Measurements from ENCODE around the gene PSAPL1.

The PSAPL1 gene

DNA sequence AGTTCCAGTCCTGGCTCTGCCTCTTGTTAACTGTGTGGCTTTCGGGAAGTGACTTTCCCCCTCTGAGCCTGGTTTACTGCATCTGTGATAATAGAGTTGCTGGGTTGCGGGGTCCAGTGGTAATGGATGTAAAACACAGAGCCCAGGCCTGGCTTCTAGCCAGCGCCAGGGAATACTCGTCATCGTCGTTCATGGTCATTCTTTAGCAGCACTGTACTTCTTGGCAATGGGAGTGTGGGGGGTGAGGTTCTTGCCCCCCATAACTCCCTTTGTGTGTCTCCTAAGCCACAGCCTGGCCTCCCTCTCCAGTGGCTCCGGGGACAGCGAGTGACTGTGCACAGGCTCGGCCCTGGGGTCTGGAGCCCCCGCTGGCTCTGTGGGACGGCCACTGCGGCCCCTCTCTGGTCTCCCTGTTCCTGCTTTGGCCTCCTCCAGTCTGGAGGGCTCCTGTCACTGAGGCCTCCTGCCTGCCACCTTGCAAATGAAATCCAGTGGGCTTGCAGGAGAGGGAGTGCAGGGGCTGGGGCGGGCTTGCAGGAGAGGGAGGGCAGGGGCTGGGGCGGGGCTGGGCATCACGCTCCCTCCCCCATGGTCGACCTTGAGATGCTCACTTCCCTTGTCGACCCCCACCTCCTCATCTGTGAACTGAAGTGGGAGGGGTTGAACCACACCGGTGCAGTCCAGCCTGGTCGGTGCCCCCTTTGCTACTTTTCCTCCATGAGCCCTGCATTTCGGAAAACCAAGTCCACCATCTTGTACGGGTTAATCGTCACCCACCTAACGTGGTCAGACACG, 13.2 kb downstream of the PSAPL1 start:
- TF ChIP-seq NFIC (IDR thresholded peaks at IDR 0.05): no peak
- TF ChIP-seq CEBPB (IDR thresholded peaks at IDR 0.05): no peak
- no peak for TF ChIP-seq FOXM1 (IDR thresholded peaks at IDR 0.05; ENCODE audit: borderline replicate concordance, low read depth)
- TF ChIP-seq CREB1 (IDR thresholded peaks at IDR 0.05; ENCODE audit: low read depth): no peak
- no peak for TF ChIP-seq EP300 (IDR thresholded peaks at IDR 0.05; ENCODE audit: borderline replicate concordance)
- TF ChIP-seq RAD21 (IDR thresholded peaks at IDR 0.05; ENCODE audit: low read depth): no peak
- no peak for TF ChIP-seq ZBTB7A (IDR thresholded peaks at IDR 0.05; ENCODE audit: low read depth)
- no peak for TF ChIP-seq REST (IDR thresholded peaks at IDR 0.05; ENCODE audit: low read depth)
- TF ChIP-seq TEAD4 (IDR thresholded peaks at IDR 0.05): no peak
- TF ChIP-seq, protein P1, sequence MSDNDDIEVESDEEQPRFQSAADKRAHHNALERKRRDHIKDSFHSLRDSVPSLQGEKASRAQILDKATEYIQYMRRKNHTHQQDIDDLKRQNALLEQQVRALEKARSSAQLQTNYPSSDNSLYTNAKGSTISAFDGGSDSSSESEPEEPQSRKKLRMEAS (IDR thresholded peaks at IDR 0.05): no peak
- no peak for TF ChIP-seq USF1 (IDR thresholded peaks at IDR 0.05)
- TF ChIP-seq EGR1 (IDR thresholded peaks at IDR 0.05): no peak
- no peak for TF ChIP-seq TCF12 (IDR thresholded peaks at IDR 0.05; ENCODE audit: low read depth)
- no peak for TF ChIP-seq TAF1 (IDR thresholded peaks at IDR 0.05; ENCODE audit: low read depth)
- no peak for TF ChIP-seq YY1 (IDR thresholded peaks at IDR 0.05; ENCODE audit: low read depth)

- TF ChIP-seq EP300 (IDR thresholded peaks at IDR 0.05; ENCODE audit: borderline replicate concordance) (no peak), NFIC (IDR thresholded peaks at IDR 0.05) (no peak), TCF12 (IDR thresholded peaks at IDR 0.05; ENCODE audit: low read depth) (no peak), TAF1 (IDR thresholded peaks at IDR 0.05; ENCODE audit: low read depth) (no peak), TEAD4 (IDR thresholded peaks at IDR 0.05) (no peak), CEBPB (IDR thresholded peaks at IDR 0.05) (no peak)
- TF ChIP-seq, protein P1 (IDR thresholded peaks at IDR 0.05): no peak
Measured at GRCh38 chr4:7420661-7421040, 14.1 kb downstream of the PSAPL1 start.

DNA sequence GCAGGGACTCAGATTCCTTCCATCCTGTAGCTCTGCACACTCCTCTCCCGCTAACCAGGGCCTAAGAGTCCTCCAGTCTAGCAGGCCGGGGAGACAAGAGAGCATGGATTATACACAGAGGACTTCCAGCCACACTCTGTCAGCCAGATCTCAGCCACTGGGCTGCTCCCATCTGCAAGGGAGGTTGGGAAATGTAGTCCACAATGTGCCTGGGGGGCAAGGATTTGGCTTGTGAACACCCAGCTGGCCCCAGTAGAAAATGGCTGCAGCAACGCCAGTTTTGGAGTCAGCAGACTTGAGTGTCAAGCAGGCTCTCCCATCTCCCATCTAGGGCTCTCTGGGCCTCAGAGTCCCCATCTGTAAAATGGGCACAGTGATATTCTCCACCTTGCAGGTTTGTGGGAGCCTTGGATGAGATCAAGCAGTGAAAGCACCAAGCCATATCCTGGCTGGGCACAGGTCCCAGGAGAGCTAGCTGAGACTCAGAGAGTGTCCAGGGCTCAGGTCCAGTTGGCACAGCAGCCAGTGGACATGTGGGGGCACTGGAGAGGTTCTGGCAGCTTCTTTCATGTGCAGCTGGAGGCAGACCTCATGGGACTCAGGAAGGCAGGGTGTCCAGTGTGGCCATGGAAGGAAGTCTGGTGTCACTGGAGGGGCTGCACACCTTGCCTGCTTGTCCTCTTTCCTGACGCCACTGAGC, 14.6 kb downstream of the PSAPL1 start:
- TF ChIP-seq TCF12 (IDR thresholded peaks at IDR 0.05; ENCODE audit: low read depth) (no peak), CREB1 (IDR thresholded peaks at IDR 0.05; ENCODE audit: low read depth) (no peak), TAF1 (IDR thresholded peaks at IDR 0.05; ENCODE audit: low read depth) (no peak), NFIC (IDR thresholded peaks at IDR 0.05) (no peak), FOXM1 (IDR thresholded peaks at IDR 0.05; ENCODE audit: borderline replicate concordance, low read depth) (no peak), EGR1 (IDR thresholded peaks at IDR 0.05) (no peak), TEAD4 (IDR thresholded peaks at IDR 0.05) (no peak), YY1 (IDR thresholded peaks at IDR 0.05; ENCODE audit: low read depth) (no peak), CEBPB (IDR thresholded peaks at IDR 0.05) (no peak)
- TF ChIP-seq, protein P1 (IDR thresholded peaks at IDR 0.05): no peak

DNA sequence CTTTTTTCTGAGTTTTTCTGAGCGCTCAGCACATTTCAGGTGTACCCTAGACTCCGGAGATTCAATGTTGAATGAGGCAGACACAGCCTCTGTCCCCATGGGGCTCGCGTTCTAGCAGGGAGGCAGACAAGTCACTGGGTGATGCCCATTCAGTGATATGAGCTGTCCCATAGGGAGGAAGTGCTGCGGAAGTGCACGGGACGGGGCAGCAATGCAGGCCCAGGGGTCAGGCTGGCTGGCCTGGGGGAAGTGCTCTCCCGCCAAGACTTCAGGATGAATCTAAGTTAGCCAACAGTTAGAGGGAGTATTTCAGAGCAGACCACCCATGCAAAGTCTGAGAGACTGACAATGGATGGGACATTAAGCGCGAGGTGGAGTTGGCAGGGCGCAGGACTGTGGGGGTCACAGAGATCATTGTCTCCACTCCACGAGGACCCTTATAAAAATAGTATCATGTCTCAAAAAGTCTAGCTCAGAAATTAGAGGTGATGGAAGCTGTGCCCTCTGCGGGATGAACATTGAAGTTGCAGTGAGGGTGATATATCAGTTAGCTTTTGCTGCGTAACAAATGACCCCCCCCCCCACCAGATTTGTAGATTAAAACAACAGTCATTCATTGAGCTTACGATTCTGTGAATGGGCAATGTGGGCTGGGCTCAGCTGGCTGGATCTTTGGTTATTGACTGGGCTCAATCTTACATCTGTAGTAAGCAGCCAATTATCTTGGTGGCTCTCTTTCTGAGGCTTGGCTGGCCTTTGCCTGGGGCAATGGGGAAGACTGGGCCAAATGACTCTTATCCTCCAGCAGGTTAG, 16.4 kb downstream of the PSAPL1 start:
- TF ChIP-seq NFIC (IDR thresholded peaks at IDR 0.05) (no peak), TEAD4 (IDR thresholded peaks at IDR 0.05) (no peak), TCF12 (IDR thresholded peaks at IDR 0.05; ENCODE audit: low read depth) (no peak), EP300 (IDR thresholded peaks at IDR 0.05; ENCODE audit: borderline replicate concordance) (no peak), CEBPB (IDR thresholded peaks at IDR 0.05) (no peak), TAF1 (IDR thresholded peaks at IDR 0.05; ENCODE audit: low read depth) (no peak), REST (IDR thresholded peaks at IDR 0.05; ENCODE audit: low read depth) (no peak), CREB1 (IDR thresholded peaks at IDR 0.05; ENCODE audit: low read depth) (no peak)

GRCh38 chr4:7417639-7418038, 17.1 kb downstream of the PSAPL1 start:
- no peak for TF ChIP-seq EP300 (IDR thresholded peaks at IDR 0.05; ENCODE audit: borderline replicate concordance)
- no peak for TF ChIP-seq EGR1 (IDR thresholded peaks at IDR 0.05)
- TF ChIP-seq TEAD4 (IDR thresholded peaks at IDR 0.05): no peak
- TF ChIP-seq USF1 (IDR thresholded peaks at IDR 0.05): no peak
- no peak for TF ChIP-seq ZBTB7A (IDR thresholded peaks at IDR 0.05; ENCODE audit: low read depth)
- TF ChIP-seq YY1 (IDR thresholded peaks at IDR 0.05; ENCODE audit: low read depth): no peak
- no peak for TF ChIP-seq TAF1 (IDR thresholded peaks at IDR 0.05; ENCODE audit: low read depth)
- TF ChIP-seq CEBPB (IDR thresholded peaks at IDR 0.05): no peak
